HFFc6 (cell line): ENCODE data around the gene SLC4A7. TPM values are rescaled to one million over a fixed set of nuclear protein-coding genes. Genes with fewer than 3 reads are reported as not detected.

Source experiments
- DNase-seq: peaks from one replicate; pipeline ENCODE4 v3.0.0-alpha.2; 2018
- H3K27ac Mint-ChIP-seq: 2 replicates; pipeline ENCODE4 v1.8.0; 2020; ENCODE audit warnings: mild to moderate bottlenecking, mixed read lengths
- H3K27me3 Mint-ChIP-seq: 2 replicates; pipeline ENCODE4 v1.8.0; 2021; ENCODE audit warnings: mild to moderate bottlenecking, moderate library complexity, mixed read lengths; ENCODE audit not compliant: insufficient read depth
- H3K36me3 Mint-ChIP-seq: 2 replicates; pipeline ENCODE4 v1.8.0; 2021; ENCODE audit warnings: low read depth, mixed read lengths
- H3K4me1 Mint-ChIP-seq: 2 replicates; pipeline ENCODE4 v1.8.0; 2020; ENCODE audit warnings: low read depth, mixed read lengths
- H3K4me3 Mint-ChIP-seq: 2 replicates; pipeline ENCODE4 v1.8.0; 2020; ENCODE audit warnings: mild to moderate bottlenecking, moderate library complexity, mixed read lengths
- H3K9me3 Mint-ChIP-seq: 2 replicates; pipeline ENCODE4 v1.8.0; 2020; ENCODE audit warnings: mild to moderate bottlenecking, mixed read lengths
- CTCF ChIP-seq: fragments of 200-600 bp; sonication (generic); IDR thresholded peaks from 2 replicates; pipeline ENCODE4 v1.5.0; 2021; ENCODE audit warnings: antibody characterized with exemption, mild to moderate bottlenecking
- total RNA-seq, 6 experiments: library from RNA; stranded (reverse); fragmentation: NEBNext Ultra II Directional; extraction: Animal tissue kit (Norgen Biotek cat#: 25700); gene quantifications; 2 replicates in 1 of 6; 3 replicates in 5 of 6; pipeline ENCODE4 v1.2.3, GENCODE V29; 2021

The SLC4A7 gene
- total RNA-seq, 6 experiments from 2014 or later, result 42.6 to 58.8 (median 51.7) TPM

- Mint-ChIP-seq H3K27me3 (peaks cover 3% of the 10 kb centered on the region), H3K4me1 (peaks cover 50% of the 10 kb centered on the region), H3K9me3 (peaks cover 11% of the 10 kb centered on the region; the same call in 1 of the 2 replicates), H3K4me3 (no peak overlapping the region), H3K36me3 (peaks cover 8% of the 10 kb centered on the region), H3K27ac (no peak overlapping the region)
- TF ChIP-seq CTCF, result no peak
- DNase-seq, result no peak
Observed at GRCh38 chr3:27508424-27508823, 24.2 kb upstream of the SLC4A7 start.

- peaks cover 3% of the 10 kb centered on the region for H3K27me3 Mint-ChIP-seq
- peak overlapping the region; percentile 51 for H3K27ac Mint-ChIP-seq
- H3K36me3 Mint-ChIP-seq, result peaks cover 8% of the 10 kb centered on the region
- TF ChIP-seq CTCF, result no peak
- no peak overlapping the region for H3K4me3 Mint-ChIP-seq
- H3K4me1 Mint-ChIP-seq, result peaks cover 53% of the 10 kb centered on the region
- DNase-seq, result no peak
- peaks cover 11% of the 10 kb centered on the region; the same call in 1 of the 2 replicates for H3K9me3 Mint-ChIP-seq
Observed at GRCh38 chr3:27507515-27508266, 23.5 kb upstream of the SLC4A7 start.

- Mint-ChIP-seq H3K4me1 (peaks cover 47% of the 10 kb centered on the region), H3K36me3 (peaks cover 8% of the 10 kb centered on the region), H3K9me3 (peaks cover 11% of the 10 kb centered on the region; the same call in 1 of the 2 replicates), H3K4me3 (peak overlapping the region; percentile 12; the same call in 1 of the 2 replicates), H3K27me3 (peaks cover 3% of the 10 kb centered on the region), H3K27ac (peak overlapping the region; percentile 20; the same call in 1 of the 2 replicates)
- DNase-seq, result no peak
- TF ChIP-seq CTCF, result no peak
Observed at GRCh38 chr3:27507111-27507510, 22.9 kb upstream of the SLC4A7 start.

- peak overlapping the region; percentile 59 for H3K27ac Mint-ChIP-seq
- H3K36me3 Mint-ChIP-seq, result peaks cover 8% of the 10 kb centered on the region
- H3K27me3 Mint-ChIP-seq, result peaks cover 3% of the 10 kb centered on the region
- no peak for TF ChIP-seq CTCF
- H3K4me3 Mint-ChIP-seq, result peak overlapping the region; percentile 23
- DNase-seq, result no peak
- H3K4me1 Mint-ChIP-seq, result peaks cover 49% of the 10 kb centered on the region
- H3K9me3 Mint-ChIP-seq, result peaks cover 11% of the 10 kb centered on the region; the same call in 1 of the 2 replicates
Observed at GRCh38 chr3:27504749-27505148, 20.6 kb upstream of the SLC4A7 start.

GRCh38 chr3:27503526-27503925, 19.3 kb upstream of the SLC4A7 start:
- TF ChIP-seq CTCF, result no peak
- peaks cover 8% of the 10 kb centered on the region for H3K36me3 Mint-ChIP-seq
- no peak overlapping the region; the same call in 1 of the 2 replicates for H3K4me3 Mint-ChIP-seq
- H3K9me3 Mint-ChIP-seq, result peaks cover 11% of the 10 kb centered on the region; the same call in 1 of the 2 replicates
- peak overlapping the region; percentile 59 for H3K27ac Mint-ChIP-seq
- H3K4me1 Mint-ChIP-seq, result peaks cover 54% of the 10 kb centered on the region
- peaks cover 3% of the 10 kb centered on the region for H3K27me3 Mint-ChIP-seq
- peak; percentile 61 for DNase-seq
